ENCODE results near the gene RASA3. TPM values are rescaled to one million over a fixed set of nuclear protein-coding genes. Genes with fewer than 3 reads are reported as not detected.

Gene RASA3
- total RNA-seq, 1 donor from 2014 or later = 84.2 TPM

DNA sequence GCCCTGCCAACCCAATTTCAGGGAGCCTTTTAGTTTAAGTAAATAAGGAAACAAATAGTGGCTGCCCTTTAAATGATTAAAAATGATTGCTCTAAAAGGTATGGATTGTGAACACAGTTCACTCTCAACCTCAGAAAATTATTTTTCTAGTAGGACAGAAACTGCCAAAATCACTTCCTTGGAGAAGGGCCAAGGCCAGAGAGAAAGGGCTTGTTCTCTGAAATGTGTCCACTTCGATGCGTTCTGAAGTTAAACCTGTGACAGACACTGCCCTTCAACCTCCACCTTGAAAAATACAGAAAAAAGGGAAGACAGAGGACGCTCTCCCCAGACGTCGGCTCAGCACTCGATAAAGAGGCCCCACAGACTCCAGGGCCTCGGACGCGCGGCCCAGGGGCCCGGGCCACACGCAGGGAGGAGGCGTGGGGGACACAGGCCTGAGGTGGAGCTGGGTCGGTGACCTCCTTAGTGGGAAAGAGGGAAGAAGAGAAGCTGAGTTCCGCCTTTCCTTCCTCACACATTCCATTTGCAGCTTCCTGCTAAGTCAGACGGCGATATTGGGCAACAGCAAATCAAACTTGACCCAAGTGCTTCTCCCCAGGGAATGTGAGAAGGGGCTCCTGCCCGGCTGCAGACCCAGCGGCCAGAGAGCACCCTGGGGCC lies 63.6 kb downstream of the RASA3 start:
- intact Hi-C loops (cut with micrococcal nuclease) = loop anchor here (2.0 kb wide), 1 partner anchor 60 kb away; no protein-coding TSS in a partner anchor

DNA sequence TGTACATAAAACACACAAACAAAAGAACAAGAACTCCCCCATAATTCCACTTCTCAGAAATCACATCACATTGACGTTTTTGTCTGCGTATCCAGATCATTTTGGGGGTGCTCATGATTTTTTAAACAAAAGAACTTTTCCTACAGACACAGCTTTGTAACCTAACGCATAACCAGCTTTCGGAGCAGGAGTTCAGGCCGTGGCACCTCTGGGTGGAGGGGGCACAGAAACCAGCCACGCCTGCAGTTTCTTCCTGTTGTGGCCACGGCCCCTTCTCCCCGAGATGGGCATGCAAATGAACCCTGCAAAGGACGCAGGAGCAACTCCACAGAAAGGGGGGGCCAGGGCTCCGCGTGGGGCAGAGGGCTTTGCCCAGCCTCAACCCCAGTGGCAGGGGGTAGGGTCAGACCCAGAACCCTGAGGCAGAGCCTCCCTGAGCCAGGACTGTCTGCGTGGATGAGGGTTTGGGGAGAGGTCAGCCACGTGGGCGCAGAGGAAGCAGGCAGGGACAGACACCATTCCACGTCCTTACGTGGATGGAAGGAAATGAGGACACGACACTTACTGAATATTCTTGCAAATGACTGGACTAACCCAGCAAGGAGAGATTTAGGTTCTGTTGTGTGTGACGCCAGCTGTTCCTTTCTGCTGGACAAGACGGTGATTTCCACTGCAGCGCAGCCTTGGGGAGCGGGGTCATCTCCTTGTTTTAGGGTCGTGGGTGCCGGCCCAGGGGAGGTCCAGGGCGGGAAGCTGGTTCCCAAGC lies 64.4 kb downstream of the RASA3 start:
- intact Hi-C loops (cut with micrococcal nuclease) = loop anchor here (2.0 kb wide), 1 partner anchor 61 kb away; no protein-coding TSS in a partner anchor

DNA sequence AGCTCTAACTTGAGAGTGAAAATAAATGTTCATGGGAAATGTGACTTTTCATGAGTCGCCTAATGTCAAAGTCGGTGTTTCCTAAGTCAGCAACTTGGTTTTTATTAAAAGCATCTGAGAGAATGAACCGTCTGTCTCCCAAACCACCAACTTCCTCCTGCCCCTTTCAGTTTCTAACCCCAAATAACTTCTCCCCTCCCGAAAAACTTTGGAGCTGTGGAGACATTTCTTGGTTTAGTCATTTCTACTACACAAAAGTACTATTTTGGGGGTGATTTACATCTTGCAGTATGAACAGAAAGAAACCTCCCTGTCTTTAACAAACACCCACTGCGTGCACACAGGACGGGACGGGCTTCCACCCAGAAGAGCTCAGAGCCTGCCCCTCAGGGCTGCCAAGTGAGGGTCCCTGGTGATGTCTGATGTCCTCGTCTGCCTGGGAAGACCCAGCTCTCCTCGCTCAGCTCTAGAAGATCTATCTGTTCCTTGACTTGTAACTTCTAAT lies 65.0 kb downstream of the RASA3 start:
- intact Hi-C loops (cut with micrococcal nuclease) = no loop called here

DNA sequence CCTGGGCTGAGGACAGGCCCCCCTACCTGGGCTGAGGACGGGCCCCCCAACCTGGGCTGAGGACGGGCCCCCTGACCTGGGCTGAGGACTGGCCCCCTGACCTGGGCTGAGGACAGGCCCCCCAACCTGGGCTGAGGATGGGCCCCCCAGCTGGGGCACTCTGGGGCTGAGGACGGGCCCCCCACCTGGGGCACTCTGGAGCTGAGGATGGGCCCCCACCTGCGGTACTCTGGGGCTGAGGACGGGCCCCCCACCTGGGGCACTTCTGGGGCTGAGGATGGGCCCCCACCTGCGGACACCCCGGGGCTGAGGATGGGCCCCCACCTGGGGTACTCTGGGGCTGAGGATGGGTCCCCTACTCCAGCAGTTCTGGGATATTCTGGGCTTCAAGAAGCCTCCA lies 65.5 kb downstream of the RASA3 start:
- intact Hi-C loops (cut with micrococcal nuclease) = no loop called here

DNA sequence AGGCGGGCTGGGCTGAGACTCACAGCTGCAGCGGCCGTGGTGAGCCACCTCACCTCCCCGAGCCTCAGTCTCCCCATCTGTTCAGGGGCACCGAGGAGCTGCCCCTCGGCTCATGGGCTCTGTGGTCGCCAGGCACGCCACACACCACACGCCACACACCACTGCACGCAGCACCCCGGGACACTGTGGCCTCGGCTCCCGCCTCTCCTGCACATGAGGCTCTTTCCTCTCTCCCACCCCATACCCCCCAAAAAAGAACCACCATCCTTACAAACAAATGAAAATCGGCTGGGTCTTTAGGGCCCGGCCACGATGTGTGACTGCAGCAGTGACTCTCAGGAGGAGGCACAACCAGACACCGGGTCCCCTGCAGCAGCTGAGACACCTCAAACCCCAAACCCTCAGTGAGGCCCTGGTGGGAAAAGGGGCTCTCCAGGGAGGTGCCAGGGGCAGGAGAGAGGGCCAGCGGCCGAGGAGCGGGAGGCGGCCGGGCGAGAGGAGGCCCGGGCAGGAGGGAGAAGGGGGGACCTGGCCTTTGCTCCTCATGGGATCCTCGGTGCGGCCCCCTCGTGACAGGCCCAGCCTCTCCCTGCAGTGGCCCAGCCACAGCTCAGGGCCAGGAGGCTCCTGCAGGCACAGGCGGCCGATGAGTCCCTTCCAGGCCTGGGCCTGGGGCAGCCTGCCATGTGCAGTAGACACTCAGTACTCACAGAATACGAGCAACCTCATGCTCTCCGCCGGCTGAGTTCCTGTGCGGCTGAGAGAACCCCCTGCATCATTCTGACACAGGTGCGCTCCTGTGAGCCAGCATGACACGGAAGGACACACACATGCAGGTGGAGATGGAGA lies 66.3 kb downstream of the RASA3 start:
- intact Hi-C loops (cut with micrococcal nuclease) = loop anchor here (2.0 kb wide), 2 partner anchors 161 to 169 kb away; partner anchors contain the start of gene CDC16

DNA sequence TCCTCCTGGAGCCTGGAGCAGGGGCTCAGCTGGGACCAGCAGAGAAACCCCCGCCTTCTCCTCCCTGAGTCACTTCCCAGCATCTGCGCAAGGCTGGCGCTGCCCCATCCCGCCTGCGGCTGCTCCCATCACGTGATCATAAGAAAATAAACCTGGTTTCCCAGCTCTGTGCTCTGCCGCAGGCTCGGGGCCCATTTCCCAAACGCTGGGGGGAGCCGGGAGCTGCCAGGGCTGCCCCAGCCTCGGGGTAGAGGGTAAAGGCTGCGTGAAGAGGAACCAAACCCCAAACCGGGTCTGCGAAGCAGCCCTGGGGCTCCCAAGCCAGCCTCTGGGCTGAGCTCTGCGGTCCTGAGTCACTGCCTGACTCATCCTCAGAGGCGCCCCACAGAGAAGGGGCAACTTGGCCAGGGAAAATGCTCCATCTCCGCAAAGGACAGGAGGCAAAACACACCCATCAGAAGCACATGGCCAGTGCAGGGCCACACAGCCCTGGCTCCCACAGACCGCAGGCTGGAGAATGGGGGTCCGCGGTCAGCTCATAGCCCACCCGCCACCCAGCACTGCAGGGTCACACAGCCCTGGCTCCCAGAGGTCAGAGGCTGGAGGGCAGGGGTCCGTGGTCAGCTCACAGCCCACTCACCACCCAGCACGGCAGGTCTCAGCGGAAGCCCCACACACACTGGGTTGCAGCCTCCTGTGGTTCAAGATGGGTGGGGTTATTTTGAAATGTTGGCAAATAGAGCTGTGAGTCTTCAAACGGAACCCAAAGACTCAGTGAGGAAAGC lies 67.1 kb downstream of the RASA3 start:
- intact Hi-C loops (cut with micrococcal nuclease) = loop anchor here (2.0 kb wide), 2 partner anchors 161 to 169 kb away; partner anchors contain the start of gene CDC16

DNA sequence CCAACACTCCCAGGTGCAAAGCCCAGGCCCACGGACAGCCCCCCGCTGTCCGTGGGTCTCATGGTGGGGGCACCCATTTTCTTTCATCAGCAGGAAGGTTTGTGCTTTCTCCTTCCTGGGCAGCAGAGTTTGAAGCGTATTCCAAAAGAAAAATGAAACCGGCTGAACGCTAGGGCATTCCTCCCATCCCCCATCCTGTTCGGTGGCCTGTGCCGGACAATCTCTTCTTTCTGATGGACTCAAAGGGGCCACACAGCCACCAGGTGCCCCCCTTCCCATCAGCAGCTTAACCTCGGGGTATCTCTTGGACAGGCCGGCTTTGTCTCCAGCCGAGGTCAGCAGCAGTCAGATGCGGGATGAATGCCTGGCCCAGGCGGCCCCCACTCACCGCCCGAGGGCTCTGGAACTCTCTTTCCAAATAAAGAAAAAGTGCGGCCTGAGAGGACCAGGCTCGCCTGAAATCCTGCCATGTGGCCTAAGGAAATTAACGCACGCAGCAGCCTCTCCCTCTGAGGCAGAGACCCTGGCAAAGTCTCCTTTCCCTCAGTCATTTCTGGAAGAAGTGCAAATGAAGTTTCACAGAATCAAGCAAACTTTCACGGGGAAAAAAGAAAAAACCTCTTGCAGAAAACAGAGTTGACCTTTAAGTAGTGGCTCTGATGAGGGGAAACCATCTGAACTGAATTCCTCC lies 67.8 kb downstream of the RASA3 start:
- intact Hi-C loops (cut with micrococcal nuclease) = loop anchor here (2.0 kb wide), 2 partner anchors 162 to 170 kb away; partner anchors contain the start of gene CDC16

DNA sequence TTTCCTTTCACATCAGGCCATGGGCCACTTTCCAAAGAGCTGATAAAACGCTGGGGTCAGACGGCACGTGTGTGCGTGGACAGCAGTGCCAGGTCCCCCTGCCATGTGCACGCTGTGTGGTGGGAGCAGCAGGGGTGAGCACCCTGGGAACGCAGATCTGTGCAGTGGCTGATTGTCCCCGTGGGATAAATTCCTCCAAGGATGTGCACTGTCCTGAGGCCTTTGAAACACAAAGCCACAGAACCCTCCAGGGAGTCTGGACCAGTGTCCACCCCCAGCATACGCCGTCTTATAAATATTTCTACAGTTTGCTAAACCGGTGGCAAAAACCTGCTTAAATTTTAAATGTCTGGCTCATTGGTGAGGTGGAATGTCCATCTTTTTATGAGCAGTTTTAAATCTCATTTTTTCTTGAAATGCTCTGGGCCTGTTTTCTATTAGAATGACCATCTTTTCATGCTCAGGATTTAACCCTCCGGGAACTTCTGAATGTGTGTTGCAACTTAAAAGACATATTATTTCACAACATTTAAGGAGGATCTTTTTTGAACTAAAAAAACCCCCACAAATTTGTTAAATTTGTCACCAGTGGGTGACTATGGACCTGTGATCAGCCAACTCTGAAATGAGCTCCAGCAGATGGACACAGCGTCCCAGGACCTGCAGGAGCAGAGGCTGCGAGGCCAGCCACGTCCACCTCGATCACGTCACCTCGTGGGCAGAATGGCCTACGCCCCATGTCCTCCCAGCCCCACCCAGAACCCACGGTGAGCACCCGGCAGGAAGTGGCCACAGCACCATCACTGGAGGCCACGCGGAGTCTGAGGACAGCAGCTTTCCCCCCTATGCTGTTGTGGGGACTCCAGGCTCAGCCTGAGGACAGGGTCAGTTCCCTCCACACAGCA lies 68.6 kb downstream of the RASA3 start:
- intact Hi-C loops (cut with micrococcal nuclease) = loop anchor here (2.0 kb wide), 2 partner anchors 163 to 171 kb away; partner anchors contain the start of gene CDC16

DNA sequence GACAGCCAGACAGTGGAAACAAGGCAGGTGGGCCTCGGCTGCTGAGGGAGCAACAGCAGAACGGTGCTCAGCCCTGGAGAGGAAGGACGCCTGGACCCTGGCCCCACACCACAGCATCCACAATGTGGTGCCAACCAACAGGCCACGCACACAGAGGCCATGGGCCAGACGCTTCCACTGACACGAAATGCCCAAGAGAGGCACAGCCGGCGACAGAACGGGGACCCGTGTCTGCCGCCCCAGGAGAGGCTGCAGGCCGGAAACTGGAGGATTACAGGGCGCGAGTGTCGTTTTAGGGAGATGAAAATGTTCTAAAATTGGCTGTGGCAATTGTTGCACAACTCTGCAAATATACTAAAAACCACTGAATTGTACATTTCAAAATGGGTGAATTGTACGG lies 69.7 kb downstream of the RASA3 start:
- intact Hi-C loops (cut with micrococcal nuclease) = no loop called here

DNA sequence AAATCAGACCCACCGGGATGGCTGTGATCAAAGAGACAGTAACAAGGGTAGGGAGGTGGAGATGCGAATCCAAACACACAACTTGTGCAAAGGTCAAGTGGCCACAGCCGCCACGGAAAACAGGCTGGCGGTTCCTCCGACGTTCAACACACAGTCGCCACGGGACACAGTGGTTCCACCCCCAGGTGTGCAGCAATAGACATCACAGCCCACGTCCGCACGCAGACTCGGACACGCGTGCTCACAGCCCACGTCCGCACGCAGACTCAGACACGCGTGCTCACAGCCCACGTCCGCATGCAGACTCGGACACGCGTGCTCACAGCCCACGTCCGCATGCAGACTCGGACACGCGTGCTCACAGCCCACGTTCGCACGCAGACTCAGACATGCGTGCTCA lies 70.1 kb downstream of the RASA3 start:
- intact Hi-C loops (cut with micrococcal nuclease) = no loop called here

DNA sequence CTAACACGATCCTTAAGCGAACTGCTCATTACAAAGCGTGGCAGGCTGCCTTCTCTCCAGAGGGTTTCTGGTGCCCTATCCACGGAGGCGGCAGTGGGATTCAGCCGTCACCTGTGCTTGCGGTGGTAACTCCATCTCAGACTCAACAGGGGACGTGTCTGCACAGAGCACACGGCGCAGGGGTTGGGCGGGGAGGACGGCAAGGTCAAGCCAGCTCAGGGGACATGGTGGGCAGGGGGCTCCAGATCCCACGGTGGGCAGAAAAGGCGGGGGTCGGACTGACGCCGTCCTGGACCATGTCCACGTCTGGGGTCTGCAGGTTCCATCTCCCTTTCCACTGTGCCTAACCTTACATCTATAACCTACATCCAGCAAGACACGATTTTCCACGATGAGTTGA lies 70.7 kb downstream of the RASA3 start:
- intact Hi-C loops (cut with micrococcal nuclease) = no loop called here

DNA sequence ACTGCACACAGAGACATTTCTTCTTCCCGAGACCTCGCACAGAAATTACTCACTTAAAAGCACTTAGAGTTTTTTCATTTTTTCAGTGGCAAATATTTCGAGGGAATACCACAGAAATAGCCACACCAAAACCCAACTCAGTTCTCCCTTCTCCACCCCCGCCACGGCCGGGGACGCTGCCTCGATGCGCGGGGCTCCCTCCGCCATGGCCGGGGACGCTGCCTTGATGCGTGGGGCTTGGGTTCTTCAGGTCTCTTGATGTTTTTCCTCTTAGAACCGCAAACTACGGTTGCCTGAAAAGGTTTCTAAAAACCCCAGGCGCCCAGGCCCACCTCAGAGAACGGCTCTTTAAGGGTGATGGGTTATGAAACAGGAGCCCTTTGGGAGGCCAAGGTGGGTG lies 71.4 kb downstream of the RASA3 start:
- intact Hi-C loops (cut with micrococcal nuclease) = no loop called here

DNA sequence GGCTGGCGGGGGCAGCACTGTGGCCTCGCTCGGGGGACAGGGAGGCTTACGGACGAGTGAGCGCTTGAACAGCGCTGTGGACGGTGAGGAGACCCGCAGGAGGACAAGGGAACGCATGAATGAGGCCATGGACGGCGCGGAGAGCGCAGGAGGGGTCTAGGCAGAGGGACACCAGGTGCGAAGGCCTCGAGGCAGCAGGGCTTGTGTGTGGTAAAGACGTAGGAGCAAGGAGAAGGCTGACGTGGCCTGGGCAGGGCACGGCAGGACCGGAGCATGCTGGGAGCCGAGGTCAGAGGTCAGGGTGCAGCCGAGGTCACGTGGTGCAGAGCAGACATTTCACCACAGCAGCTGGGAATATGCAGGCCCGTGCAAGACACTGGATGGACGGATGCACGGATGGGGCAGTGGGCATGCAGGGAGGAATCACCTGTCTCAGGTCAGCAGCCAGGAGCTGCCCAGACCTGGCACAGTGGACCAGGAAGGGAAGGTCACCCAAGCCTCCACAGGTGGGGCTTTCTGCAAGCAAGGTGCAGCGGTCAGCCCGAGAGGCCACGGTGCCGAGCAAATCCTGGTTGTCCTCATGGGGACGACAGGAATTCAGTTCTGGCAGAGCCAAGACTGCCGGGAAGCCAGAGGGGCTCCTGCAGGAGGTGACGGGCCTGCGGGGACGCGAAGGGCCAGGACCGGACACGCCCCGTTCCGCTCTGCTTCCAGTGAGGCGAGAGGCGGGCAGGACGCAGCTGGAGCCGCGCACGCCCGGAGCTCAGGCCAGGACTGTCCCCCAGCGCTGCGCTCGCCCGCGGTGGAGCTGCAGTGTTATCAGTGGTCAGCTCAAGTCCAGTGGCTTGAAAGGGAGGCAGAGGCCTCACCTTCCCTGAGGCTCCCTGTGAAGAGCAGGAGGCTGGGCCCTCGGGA lies 72.2 kb downstream of the RASA3 start:
- intact Hi-C loops (cut with micrococcal nuclease) = no loop called here

DNA sequence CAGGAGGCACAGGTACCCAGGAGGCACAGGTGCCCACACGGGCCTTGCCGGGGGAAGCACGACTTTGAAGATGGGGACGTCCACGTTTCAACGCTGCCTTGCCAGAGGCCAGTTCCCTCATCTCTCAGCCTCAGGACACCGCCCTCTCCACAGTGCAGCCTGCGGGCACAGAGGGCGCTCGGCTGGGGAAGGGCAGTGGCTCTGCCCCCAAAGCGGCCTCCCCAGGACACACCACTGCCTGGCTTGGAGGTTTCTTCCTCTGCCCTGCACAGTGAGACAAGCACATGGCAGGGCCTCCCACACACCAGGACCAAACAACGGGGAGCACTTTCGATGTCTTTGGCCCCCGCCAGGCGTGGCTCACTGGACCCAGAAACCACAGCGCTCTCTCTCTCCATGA lies 73.0 kb downstream of the RASA3 start:
- intact Hi-C loops (cut with micrococcal nuclease) = no loop called here

DNA sequence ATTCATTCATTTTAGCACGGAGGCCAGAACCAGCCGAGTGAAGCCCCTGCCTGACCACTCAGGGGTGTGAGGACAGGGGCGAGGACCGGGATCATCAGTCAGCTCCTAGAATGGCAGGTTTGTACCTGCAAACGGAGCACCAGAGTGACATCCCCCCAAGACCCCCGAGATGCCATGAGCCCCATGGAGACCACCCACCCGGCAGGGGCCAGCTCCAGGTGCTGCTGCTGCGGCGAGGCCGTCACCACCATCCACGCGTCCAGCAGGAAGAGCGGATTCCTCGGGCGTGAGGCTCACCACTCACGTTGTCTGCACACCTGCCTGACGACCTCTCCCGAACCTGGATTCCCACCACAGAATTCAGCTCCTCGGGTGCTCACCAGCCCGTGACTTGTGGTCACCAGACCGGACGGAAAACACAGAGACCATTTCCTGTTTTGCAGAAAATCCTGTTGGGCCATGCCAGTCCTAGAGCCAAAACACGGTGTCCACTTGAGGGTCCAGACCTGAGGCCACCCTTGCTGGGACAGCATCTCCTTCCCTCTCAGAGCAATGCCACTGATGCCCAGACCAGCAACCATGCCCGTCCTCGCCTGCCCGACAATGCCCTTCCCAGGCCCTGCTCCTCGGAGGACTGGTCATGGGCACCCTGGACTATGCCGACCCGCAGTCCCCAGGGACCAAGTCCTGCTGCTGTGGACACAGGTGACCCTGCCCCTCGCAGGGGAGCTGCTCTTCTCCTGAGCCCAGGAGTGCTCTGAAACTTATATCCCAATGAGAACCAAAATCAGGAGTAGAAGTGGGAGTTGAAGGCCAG lies 74.2 kb downstream of the RASA3 start:
- intact Hi-C loops (cut with micrococcal nuclease) = no loop called here

DNA sequence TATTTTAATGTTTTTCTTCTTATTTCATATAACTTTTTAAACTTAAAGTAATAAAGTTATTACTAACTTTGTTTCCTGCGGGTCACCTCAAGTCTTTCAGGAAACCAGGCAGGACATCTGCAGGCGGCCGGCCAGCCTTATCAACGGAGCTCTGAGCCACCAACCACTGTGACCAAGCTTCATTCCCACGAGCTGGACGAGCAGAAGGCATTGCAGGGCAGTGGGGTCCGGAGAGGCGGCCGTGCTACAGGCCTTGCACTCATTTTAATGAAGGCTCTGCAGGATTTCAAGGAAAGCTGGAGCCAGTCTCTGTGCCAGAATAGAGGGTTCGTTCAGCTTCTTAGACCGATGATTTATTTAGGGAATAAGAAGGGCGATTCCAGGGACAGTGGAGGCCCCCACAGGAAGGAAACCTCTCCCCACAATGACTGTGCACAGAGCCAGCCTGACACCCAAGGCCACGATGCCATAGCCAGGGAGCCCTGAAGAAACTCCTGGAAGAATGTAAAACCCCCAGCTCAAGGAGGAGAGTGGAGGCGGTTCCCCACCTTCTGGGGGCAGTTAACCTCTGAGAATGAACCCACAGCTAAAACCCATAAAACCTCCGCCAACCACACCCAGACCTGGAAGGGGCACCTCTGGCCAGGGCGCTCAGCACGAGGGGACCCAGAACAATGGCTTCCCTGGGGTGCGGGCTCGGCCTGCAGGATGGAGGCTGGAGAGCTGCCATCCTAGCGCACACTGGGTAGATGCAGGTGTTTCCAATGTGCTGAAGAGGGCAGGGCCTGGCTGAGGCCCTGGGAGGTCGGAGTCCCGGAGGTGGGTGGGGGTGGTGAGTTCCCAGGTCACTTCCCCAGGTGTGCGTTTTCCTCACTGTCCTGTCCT lies 75.0 kb downstream of the RASA3 start:
- intact Hi-C loops (cut with micrococcal nuclease) = no loop called here

All from T-helper 2 cell treated with Interferon-gamma antibody and Interleukin-4, amounts not matched to agents 100 ng/mL and 5 ng/mL, for 36 hours (primary cell).